GM12801 (cell line): ENCODE data around the gene ZSWIM7.

Experiments
- TF ChIP-seq, protein P1 (sequence below): IDR thresholded peaks from one replicate; pipeline ENCODE4 v1.5.1; 2011; ENCODE audit warnings: control low read depth; ENCODE audit not compliant: insufficient read length; ENCODE audit errors: extremely low read depth

The ZSWIM7 gene

DNA sequence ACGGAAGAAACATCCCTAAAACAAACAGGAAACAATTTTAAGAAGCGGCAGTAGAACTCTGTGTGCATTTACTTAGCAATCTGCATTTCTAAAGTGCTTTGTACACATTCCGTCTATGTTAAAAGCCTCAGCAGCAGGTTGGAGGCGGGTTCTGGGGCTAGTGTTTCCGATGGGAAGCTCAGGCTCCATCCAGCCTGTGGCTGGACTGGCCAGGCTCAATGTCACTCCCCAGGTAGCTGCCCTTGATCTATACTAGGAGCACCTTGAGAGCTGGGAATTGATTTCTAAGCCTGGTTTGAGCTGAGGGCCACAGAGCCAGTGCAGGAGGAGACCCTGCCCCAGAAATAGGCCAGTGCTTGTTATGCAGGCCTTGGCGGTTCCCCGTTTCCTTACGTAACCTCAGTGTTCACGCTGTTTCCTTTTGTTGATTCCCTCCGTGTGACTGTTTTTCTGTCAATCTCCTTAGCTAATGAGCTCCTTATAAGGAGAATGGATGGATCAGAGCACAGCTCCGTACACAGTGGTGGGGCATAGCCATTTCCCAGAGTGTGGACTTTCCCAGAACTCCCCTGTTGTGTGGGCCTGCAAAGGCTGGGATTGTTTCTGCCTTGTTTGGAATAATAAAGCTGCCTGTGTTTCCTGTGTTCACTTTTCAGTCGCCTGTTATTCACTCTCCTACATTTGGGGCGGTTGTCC lies 33.2 kb downstream of the ZSWIM7 start:
- TF ChIP-seq, protein P1, sequence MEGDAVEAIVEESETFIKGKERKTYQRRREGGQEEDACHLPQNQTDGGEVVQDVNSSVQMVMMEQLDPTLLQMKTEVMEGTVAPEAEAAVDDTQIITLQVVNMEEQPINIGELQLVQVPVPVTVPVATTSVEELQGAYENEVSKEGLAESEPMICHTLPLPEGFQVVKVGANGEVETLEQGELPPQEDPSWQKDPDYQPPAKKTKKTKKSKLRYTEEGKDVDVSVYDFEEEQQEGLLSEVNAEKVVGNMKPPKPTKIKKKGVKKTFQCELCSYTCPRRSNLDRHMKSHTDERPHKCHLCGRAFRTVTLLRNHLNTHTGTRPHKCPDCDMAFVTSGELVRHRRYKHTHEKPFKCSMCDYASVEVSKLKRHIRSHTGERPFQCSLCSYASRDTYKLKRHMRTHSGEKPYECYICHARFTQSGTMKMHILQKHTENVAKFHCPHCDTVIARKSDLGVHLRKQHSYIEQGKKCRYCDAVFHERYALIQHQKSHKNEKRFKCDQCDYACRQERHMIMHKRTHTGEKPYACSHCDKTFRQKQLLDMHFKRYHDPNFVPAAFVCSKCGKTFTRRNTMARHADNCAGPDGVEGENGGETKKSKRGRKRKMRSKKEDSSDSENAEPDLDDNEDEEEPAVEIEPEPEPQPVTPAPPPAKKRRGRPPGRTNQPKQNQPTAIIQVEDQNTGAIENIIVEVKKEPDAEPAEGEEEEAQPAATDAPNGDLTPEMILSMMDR = no peak

- TF ChIP-seq, protein P1 = no peak
Measured at GRCh38 chr17:15965528-15965927, 34.0 kb downstream of the ZSWIM7 start.

- TF ChIP-seq, protein P1 = no peak
Measured at GRCh38 chr17:15963670-15964110, 35.8 kb downstream of the ZSWIM7 start.

- TF ChIP-seq, protein P1 = no peak
Measured at GRCh38 chr17:15958484-15958854, 41.0 kb downstream of the ZSWIM7 start.

- TF ChIP-seq, protein P1 = no peak
Measured at GRCh38 chr17:15957608-15958307, 41.7 kb downstream of the ZSWIM7 start.

GRCh38 chr17:15957206-15957605 lies 42.3 kb downstream of the ZSWIM7 start:
- TF ChIP-seq, protein P1 = no peak

GRCh38 chr17:15955793-15956541 lies 43.5 kb downstream of the ZSWIM7 start:
- TF ChIP-seq, protein P1 = no peak
